ENCODE results near the gene ZNF184.

DNA sequence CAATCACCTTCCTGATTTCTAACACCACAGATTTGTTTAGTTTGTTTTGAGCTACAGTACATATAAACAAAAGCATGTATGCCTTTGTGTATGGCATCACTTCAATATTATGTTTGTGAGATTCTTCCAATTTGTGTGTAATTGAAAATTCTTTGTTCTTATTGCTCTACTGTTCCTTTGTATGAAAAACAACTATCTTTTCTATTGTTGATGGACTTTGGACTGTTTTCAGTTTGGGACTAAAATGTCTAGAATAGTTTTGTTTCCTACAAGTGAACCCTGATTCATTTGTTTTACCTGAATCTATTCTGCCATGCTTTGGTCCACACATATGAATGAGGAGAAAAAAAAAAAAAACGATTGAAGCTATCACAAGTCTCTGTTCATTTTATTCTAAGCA, 21.2 kb upstream of the ZNF184 start:
- TF ChIP-seq POLR2A (IDR thresholded peaks at IDR 0.05; ENCODE audit: borderline replicate concordance, extremely low read depth, insufficient read depth, insufficient read length), result no peak
- TF ChIP-seq, protein P1, sequence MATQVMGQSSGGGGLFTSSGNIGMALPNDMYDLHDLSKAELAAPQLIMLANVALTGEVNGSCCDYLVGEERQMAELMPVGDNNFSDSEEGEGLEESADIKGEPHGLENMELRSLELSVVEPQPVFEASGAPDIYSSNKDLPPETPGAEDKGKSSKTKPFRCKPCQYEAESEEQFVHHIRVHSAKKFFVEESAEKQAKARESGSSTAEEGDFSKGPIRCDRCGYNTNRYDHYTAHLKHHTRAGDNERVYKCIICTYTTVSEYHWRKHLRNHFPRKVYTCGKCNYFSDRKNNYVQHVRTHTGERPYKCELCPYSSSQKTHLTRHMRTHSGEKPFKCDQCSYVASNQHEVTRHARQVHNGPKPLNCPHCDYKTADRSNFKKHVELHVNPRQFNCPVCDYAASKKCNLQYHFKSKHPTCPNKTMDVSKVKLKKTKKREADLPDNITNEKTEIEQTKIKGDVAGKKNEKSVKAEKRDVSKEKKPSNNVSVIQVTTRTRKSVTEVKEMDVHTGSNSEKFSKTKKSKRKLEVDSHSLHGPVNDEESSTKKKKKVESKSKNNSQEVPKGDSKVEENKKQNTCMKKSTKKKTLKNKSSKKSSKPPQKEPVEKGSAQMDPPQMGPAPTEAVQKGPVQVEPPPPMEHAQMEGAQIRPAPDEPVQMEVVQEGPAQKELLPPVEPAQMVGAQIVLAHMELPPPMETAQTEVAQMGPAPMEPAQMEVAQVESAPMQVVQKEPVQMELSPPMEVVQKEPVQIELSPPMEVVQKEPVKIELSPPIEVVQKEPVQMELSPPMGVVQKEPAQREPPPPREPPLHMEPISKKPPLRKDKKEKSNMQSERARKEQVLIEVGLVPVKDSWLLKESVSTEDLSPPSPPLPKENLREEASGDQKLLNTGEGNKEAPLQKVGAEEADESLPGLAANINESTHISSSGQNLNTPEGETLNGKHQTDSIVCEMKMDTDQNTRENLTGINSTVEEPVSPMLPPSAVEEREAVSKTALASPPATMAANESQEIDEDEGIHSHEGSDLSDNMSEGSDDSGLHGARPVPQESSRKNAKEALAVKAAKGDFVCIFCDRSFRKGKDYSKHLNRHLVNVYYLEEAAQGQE (IDR thresholded peaks at IDR 0.05; ENCODE audit: low read depth), result no peak

Data from HCT116 (cell line).